ENCODE data around the gene ADGRV1. TPM values are rescaled to one million over a fixed set of nuclear protein-coding genes. Genes with fewer than 3 reads are reported as not detected.
"Not testable (repeated sequence)": the region's sequence is repeated elsewhere in the genome, so short reads cannot be mapped to it uniquely, and the experiment has no call there.

The ADGRV1 gene
- polyA plus RNA-seq, 3 donors = 10.2 to 14.8 (median 10.6) TPM

DNA sequence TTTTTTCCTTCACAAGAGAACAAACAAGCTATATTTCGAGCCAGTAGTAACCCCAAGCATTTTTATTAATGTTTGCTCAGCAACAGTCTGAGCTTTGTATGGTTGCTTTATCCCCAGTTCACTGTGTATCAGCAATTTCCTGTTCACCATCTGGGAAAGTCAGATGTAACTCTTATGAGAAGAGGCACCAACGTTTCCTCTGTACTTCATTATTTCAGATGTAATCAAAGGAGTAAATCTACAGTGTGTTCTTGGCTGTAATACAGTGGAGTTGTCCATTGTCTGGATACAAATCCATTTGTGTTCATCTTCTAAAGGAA, 484.3 kb downstream of the ADGRV1 start:
- no peak for DNase-seq (ENCODE audit: low read depth in 3 of 3, low spot score in 2 of 3)

DNA sequence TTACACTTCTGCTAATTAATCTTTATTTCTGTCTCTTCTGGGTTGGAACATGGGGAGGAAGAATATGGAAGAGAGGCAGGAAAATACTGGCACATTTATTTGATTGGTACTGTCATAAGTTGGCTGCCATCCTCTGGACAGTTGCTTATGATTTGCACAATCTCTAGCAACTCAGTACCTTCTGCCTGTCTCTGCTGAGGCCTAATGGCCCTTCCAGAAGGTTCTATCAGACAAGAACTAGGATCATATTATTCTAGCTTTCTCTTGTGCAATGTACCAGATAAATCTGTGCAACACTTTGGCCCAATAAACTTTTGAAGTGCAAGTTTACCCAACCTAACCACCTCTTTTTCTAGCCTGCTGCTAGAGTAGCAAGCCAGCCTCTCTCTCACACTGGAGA, 489.5 kb downstream of the ADGRV1 start:
- no peak for DNase-seq (ENCODE audit: low read depth in 3 of 3, low spot score in 2 of 3)

GRCh38 chr5:91049112-91049511, 490.5 kb downstream of the ADGRV1 start:
- no peak for DNase-seq (ENCODE audit: low read depth in 3 of 3, low spot score in 2 of 3)

DNA sequence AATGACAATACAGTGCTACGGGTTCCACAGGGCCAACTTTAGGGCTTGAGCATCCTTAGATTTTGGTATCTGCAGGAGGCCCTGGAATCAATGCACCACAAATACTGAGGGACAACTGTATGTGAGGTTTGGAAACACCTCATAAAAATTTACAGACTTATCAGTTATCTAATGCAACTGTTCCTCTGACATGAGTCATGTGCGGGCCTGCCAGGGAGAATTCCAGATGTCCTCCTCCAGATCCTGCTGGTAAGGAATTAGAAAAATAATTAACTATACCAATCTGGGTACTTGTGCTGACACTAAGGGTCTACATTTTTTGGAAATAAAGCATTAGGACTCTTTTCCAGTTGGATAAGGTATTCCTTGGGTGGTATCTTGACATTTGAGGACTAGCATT, 491.2 kb downstream of the ADGRV1 start:
- DNase-seq (ENCODE audit: low read depth in 3 of 3, low spot score in 2 of 3) = no peak

DNA sequence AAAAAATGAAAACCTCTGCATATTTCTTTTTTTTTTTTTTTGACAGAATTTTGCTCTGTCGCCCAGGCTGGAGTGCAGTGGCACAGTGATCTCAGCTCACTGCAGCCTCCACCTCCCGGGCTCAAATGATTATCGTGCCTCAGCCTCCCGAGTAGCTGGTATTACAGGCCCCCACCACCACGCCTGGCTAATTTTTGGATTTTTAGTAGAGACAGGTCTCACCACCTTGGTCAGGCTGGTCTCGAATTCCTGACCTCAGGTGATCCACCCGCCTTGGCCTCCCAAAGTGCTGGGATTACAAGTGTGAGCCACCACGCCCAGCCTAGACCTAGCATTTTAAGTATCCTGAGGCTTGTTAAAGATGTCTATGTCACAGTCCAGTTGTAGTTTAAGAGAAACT, 493.8 kb downstream of the ADGRV1 start:
- not testable (repeated sequence) for DNase-seq (ENCODE audit: low read depth in 3 of 3, low spot score in 2 of 3)

DNA sequence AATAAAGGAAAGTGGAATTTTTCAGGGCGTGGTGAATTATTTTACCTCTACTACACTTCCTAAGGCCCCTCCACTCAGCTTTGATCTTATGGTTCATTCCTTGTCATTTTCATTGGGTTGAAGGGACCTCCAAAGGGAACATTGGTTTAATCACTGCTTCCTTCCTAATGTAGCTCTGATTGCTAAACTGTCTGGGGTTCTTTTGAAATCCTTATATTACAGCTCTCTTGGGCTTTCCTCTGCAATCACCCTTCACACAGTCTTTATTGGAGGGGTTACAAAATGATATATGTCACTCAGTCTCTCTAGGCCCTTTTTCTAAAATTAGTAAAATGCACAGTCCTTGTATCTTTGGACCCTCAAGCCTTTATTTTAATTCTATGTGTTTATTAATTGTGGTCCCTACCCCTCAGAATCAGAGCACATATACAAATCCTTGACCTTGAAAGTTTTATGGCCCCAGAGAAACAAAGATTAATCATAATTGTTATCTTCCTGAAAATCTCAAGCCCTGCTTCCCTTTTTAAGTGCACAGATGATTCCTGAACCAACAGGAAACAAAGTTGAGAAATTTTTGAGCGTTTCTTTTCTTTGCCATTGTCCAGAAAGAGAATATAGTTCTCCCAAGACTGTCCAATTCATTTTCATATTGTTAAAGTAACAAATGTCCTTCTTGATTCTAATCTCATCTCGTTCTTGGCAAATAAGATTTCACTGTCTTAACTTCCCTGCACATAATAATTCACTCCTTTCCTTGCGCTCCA, 494.6 kb downstream of the ADGRV1 start:
- DNase-seq (ENCODE audit: low read depth in 3 of 3, low spot score in 2 of 3) = no peak

- DNase-seq (ENCODE audit: low read depth in 3 of 3, low spot score in 2 of 3) = no peak
These were observed 495.1 kb downstream of the ADGRV1 start for GRCh38 chr5:91053741-91054025.

DNA sequence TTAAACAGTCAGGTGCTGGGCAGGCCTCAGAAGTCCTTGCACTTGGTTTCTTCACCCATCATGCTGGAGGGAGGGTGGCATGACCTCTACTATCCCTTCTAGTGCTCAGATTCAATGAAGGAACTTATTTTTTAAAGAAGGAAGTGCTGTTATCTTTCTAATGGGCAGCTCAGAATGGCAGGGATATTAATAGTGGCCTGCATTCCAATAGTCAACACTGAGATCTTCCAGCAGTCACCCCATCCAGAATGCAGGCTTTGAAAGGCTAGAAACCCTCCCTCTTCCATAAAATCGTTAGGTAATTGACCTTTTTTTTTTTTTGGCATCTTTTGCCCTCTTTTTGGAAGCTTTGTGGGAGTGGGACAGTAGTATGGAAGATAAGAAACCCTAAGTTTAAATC, 499.6 kb downstream of the ADGRV1 start:
- DNase-seq (ENCODE audit: low read depth in 3 of 3, low spot score in 2 of 3) = no peak

DNA sequence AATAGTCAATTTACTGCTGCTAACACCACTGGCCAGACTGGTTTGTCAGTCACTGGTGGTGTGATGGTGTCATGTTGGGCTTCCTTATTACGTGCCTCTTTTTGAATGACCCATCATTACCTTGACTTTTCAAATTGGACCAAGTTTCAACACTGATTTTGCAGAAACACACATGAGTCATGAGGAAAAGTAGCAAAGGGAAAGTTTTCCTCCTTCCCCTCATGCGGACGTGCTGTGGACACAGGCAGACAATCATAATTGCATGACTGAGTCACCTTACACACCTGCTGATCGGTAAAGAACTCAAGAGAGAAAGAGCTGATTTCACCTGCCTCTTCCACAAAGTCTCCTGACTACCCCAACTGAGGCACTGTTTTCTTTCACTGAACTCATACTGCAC, 500.0 kb downstream of the ADGRV1 start:
- DNase-seq (ENCODE audit: low read depth in 3 of 3, low spot score in 2 of 3) = no peak

GRCh38 chr5:91059409-91059808, 500.8 kb downstream of the ADGRV1 start:
- no peak for DNase-seq (ENCODE audit: low read depth in 3 of 3, low spot score in 2 of 3)

- DNase-seq (ENCODE audit: low read depth in 3 of 3, low spot score in 2 of 3) = no peak
These were observed 502.5 kb downstream of the ADGRV1 start for GRCh38 chr5:91061094-91061493.

DNA sequence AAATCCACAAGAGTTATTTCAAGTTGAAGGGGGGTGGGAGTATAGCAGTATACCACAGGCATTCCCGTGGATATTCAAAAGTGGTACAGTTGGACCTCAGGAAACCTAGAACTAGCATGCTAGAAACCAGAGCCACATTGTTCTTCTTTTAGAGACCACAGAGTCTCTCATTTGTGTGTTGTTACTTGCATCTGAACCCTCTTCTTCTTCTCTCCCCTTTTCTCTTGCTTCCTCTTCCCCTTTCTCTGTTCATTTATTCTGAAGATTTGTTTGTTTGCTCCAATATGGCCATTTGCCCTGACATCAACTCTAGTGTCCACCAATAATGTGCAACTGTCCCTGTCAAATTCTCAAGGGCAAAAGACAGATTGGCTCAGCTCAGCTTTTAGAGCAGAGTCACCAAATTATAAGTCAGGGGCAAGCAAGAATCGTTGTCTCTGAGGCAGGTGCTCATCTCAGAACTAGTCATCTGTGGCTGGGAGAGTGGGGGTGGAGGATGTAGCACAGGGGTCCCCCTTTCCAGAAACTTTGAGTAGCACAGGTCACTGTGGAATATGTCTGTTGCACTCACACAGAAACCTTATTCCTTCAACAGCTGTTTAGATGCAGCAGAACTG, 503.5 kb downstream of the ADGRV1 start:
- DNase-seq (ENCODE audit: low read depth in 3 of 3, low spot score in 2 of 3) = no peak

GRCh38 chr5:91063098-91063690, 504.6 kb downstream of the ADGRV1 start:
- DNase-seq (ENCODE audit: low read depth in 3 of 3, low spot score in 2 of 3) = not testable (repeated sequence)

- no peak for DNase-seq (ENCODE audit: low read depth in 3 of 3, low spot score in 2 of 3)
These were observed 506.9 kb downstream of the ADGRV1 start for GRCh38 chr5:91065496-91065895.

GRCh38 chr5:91069364-91069763, 510.8 kb downstream of the ADGRV1 start:
- no peak for DNase-seq (ENCODE audit: low read depth in 3 of 3, low spot score in 2 of 3)

- no peak for DNase-seq (ENCODE audit: low read depth in 3 of 3, low spot score in 2 of 3)
These were observed 512.4 kb downstream of the ADGRV1 start for GRCh38 chr5:91070761-91071550.

DNA sequence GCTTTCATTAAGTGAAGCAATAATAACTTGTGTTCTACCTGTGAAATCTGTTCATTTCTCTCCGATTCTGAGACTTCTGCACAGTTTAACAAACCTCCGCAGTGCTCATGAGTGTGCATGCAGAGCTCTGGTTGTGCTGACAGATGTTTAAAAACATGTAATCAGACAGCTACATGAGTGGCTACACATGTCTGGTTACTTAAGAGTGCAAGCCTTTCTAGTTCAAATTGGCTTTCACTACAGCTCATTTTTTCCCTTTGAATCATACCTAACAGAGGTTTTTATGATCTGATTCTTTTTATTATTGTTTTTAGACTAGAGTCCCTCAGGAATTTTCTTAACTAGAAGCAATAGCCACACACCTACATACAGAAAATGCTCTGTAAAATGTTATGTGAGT, 514.3 kb downstream of the ADGRV1 start:
- no peak for DNase-seq (ENCODE audit: low read depth in 3 of 3, low spot score in 2 of 3)

DNA sequence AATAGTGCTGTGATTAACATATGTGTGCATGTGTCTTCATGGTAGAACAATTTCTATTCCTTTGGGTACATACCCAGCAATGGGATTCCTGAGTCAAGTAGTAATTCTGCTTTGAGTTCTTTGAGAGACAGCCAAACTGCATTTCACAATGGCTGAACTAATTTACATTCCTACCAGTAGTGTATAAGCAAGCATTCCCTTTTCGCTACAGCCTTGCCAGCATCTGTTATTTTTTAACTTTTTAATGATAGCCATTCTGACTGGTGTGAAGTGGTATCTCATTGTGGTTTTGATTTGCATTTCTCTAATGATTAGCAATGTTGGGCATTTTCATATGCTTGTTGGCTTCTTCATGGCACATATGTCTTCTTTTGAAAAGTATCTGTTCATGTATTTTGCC, 516.0 kb downstream of the ADGRV1 start:
- DNase-seq (ENCODE audit: low read depth in 3 of 3, low spot score in 2 of 3) = no peak

DNA sequence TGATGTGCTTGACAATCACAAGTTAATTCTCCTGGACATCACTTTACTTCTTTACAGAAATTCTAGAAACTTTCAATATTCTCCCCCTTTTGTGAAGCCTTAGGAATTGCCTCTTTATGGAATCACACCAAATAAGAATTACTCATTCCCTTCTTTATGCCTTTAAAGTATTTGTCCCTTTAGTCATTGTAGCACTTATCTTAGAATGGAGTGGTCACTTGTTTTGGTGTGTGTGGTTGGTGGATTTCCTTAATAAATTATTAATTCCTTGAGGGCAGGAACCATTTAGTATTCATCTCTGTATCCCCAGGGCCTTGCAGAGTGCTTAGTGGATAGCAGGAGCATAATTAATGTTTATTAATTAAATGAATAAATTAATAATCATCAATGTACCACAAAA, 517.5 kb downstream of the ADGRV1 start:
- no peak for DNase-seq (ENCODE audit: low read depth in 3 of 3, low spot score in 2 of 3)

DNA sequence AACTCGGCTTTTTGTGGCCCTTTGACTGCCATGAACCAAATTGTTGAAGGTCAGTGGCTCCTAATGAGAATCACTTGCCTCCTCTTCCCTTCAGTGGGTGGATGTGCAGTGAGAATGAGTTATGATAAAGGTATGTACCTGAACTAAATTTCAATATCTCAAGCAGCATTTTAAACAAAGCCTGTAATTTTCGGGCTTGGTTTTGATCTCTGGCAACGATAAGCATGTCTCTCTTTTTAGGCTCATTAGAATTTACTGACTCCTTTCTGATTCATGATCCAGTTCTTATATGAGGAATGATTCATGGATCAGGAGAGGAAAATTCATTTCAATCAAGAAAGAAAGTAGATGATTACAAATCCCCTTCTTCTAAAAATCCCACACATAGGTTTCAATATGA, 519.0 kb downstream of the ADGRV1 start:
- no peak for DNase-seq (ENCODE audit: low read depth in 3 of 3, low spot score in 2 of 3)

- peak in 1 of 3 donors; percentile 32 for DNase-seq (ENCODE audit: low read depth in 3 of 3, low spot score in 2 of 3)
These were observed 520.4 kb downstream of the ADGRV1 start for GRCh38 chr5:91079037-91079436.

- no peak for DNase-seq (ENCODE audit: low read depth in 3 of 3, low spot score in 2 of 3)
These were observed 531.2 kb downstream of the ADGRV1 start for GRCh38 chr5:91089758-91090157.
